ENCODE results near the gene EDN1.

EDN1 gene

GRCh38 chr6:12335717-12336116, 45.6 kb downstream of the EDN1 start:
- no peaks in the 10 kb centered on the region for H3K9me3 ChIP-seq (ENCODE audit: control insufficient read depth, low read length)
- no peaks in the 10 kb centered on the region for H3K27me3 ChIP-seq (ENCODE audit: control insufficient read depth, insufficient read depth, low read length)
- no peak overlapping the region for H3K4me3 ChIP-seq (ENCODE audit: low read length)
- H3K36me3 ChIP-seq (ENCODE audit: control insufficient read depth, insufficient read depth, low read length), result no peaks in the 10 kb centered on the region
- H3K9ac ChIP-seq (ENCODE audit: low read length), result no peak overlapping the region
- peaks cover 42% of the 10 kb centered on the region for H3K4me1 ChIP-seq (ENCODE audit: control insufficient read depth, insufficient read depth, low read length)

- H3K4me3 ChIP-seq (ENCODE audit: low read length), result no peak overlapping the region
- no peaks in the 10 kb centered on the region for H3K36me3 ChIP-seq (ENCODE audit: control insufficient read depth, insufficient read depth, low read length)
- H3K9ac ChIP-seq (ENCODE audit: low read length), result no peak overlapping the region
- H3K9me3 ChIP-seq (ENCODE audit: control insufficient read depth, low read length), result no peaks in the 10 kb centered on the region
- no peaks in the 10 kb centered on the region for H3K27me3 ChIP-seq (ENCODE audit: control insufficient read depth, insufficient read depth, low read length)
- peaks cover 39% of the 10 kb centered on the region for H3K4me1 ChIP-seq (ENCODE audit: control insufficient read depth, insufficient read depth, low read length)
Observed at GRCh38 chr6:12336121-12336971, 46.2 kb downstream of the EDN1 start.

- Histone ChIP-seq H3K9me3 (ENCODE audit: control insufficient read depth, low read length) (no peaks in the 10 kb centered on the region), H3K27me3 (ENCODE audit: control insufficient read depth, insufficient read depth, low read length) (no peaks in the 10 kb centered on the region), H3K4me3 (ENCODE audit: low read length) (no peak overlapping the region), H3K9ac (ENCODE audit: low read length) (no peak overlapping the region), H3K36me3 (ENCODE audit: control insufficient read depth, insufficient read depth, low read length) (no peaks in the 10 kb centered on the region), H3K4me1 (ENCODE audit: control insufficient read depth, insufficient read depth, low read length) (peaks cover 55% of the 10 kb centered on the region)
Observed at GRCh38 chr6:12339022-12339421, 48.9 kb downstream of the EDN1 start.

GRCh38 chr6:12339808-12340487, 49.8 kb downstream of the EDN1 start:
- Histone ChIP-seq H3K36me3 (ENCODE audit: control insufficient read depth, insufficient read depth, low read length) (no peaks in the 10 kb centered on the region), H3K4me3 (ENCODE audit: low read length) (no peak overlapping the region), H3K4me1 (ENCODE audit: control insufficient read depth, insufficient read depth, low read length) (peaks cover 54% of the 10 kb centered on the region), H3K9ac (ENCODE audit: low read length) (no peak overlapping the region), H3K27me3 (ENCODE audit: control insufficient read depth, insufficient read depth, low read length) (no peaks in the 10 kb centered on the region), H3K9me3 (ENCODE audit: control insufficient read depth, low read length) (no peaks in the 10 kb centered on the region)

GRCh38 chr6:12340488-12340818, 50.3 kb downstream of the EDN1 start:
- Histone ChIP-seq H3K27me3 (ENCODE audit: control insufficient read depth, insufficient read depth, low read length) (no peaks in the 10 kb centered on the region), H3K4me1 (ENCODE audit: control insufficient read depth, insufficient read depth, low read length) (peaks cover 54% of the 10 kb centered on the region), H3K4me3 (ENCODE audit: low read length) (no peak overlapping the region), H3K9ac (ENCODE audit: low read length) (no peak overlapping the region), H3K36me3 (ENCODE audit: control insufficient read depth, insufficient read depth, low read length) (no peaks in the 10 kb centered on the region), H3K9me3 (ENCODE audit: control insufficient read depth, low read length) (no peaks in the 10 kb centered on the region)

GRCh38 chr6:12342664-12343063, 52.5 kb downstream of the EDN1 start:
- Histone ChIP-seq H3K9ac (ENCODE audit: low read length) (no peak overlapping the region), H3K4me1 (ENCODE audit: control insufficient read depth, insufficient read depth, low read length) (peaks cover 48% of the 10 kb centered on the region), H3K4me3 (ENCODE audit: low read length) (no peak overlapping the region), H3K27me3 (ENCODE audit: control insufficient read depth, insufficient read depth, low read length) (no peaks in the 10 kb centered on the region), H3K9me3 (ENCODE audit: control insufficient read depth, low read length) (no peaks in the 10 kb centered on the region), H3K36me3 (ENCODE audit: control insufficient read depth, insufficient read depth, low read length) (no peaks in the 10 kb centered on the region)

GRCh38 chr6:12343122-12343439, 52.9 kb downstream of the EDN1 start:
- no peaks in the 10 kb centered on the region for H3K9me3 ChIP-seq (ENCODE audit: control insufficient read depth, low read length)
- peaks cover 48% of the 10 kb centered on the region for H3K4me1 ChIP-seq (ENCODE audit: control insufficient read depth, insufficient read depth, low read length)
- no peak overlapping the region for H3K4me3 ChIP-seq (ENCODE audit: low read length)
- H3K9ac ChIP-seq (ENCODE audit: low read length), result no peak overlapping the region
- H3K36me3 ChIP-seq (ENCODE audit: control insufficient read depth, insufficient read depth, low read length), result no peaks in the 10 kb centered on the region
- H3K27me3 ChIP-seq (ENCODE audit: control insufficient read depth, insufficient read depth, low read length), result no peaks in the 10 kb centered on the region

- H3K9ac ChIP-seq (ENCODE audit: low read length), result no peak overlapping the region
- H3K4me1 ChIP-seq (ENCODE audit: control insufficient read depth, insufficient read depth, low read length), result peaks cover 53% of the 10 kb centered on the region
- no peaks in the 10 kb centered on the region for H3K36me3 ChIP-seq (ENCODE audit: control insufficient read depth, insufficient read depth, low read length)
- no peaks in the 10 kb centered on the region for H3K9me3 ChIP-seq (ENCODE audit: control insufficient read depth, low read length)
- no peaks in the 10 kb centered on the region for H3K27me3 ChIP-seq (ENCODE audit: control insufficient read depth, insufficient read depth, low read length)
- H3K4me3 ChIP-seq (ENCODE audit: low read length), result no peak overlapping the region
Observed at GRCh38 chr6:12343440-12344162, 53.4 kb downstream of the EDN1 start.

GRCh38 chr6:12344296-12344695, 54.1 kb downstream of the EDN1 start:
- Histone ChIP-seq H3K9ac (ENCODE audit: low read length) (no peak overlapping the region), H3K36me3 (ENCODE audit: control insufficient read depth, insufficient read depth, low read length) (no peaks in the 10 kb centered on the region), H3K9me3 (ENCODE audit: control insufficient read depth, low read length) (no peaks in the 10 kb centered on the region), H3K4me1 (ENCODE audit: control insufficient read depth, insufficient read depth, low read length) (peaks cover 60% of the 10 kb centered on the region), H3K27me3 (ENCODE audit: control insufficient read depth, insufficient read depth, low read length) (no peaks in the 10 kb centered on the region), H3K4me3 (ENCODE audit: low read length) (no peak overlapping the region)

GRCh38 chr6:12344961-12345693, 55.0 kb downstream of the EDN1 start:
- Histone ChIP-seq H3K4me1 (ENCODE audit: control insufficient read depth, insufficient read depth, low read length) (peaks cover 67% of the 10 kb centered on the region), H3K9me3 (ENCODE audit: control insufficient read depth, low read length) (no peaks in the 10 kb centered on the region), H3K4me3 (ENCODE audit: low read length) (no peak overlapping the region), H3K9ac (ENCODE audit: low read length) (no peak overlapping the region), H3K36me3 (ENCODE audit: control insufficient read depth, insufficient read depth, low read length) (no peaks in the 10 kb centered on the region), H3K27me3 (ENCODE audit: control insufficient read depth, insufficient read depth, low read length) (no peaks in the 10 kb centered on the region)

GRCh38 chr6:12345694-12346058, 55.5 kb downstream of the EDN1 start:
- H3K27me3 ChIP-seq (ENCODE audit: control insufficient read depth, insufficient read depth, low read length), result no peaks in the 10 kb centered on the region
- no peaks in the 10 kb centered on the region for H3K36me3 ChIP-seq (ENCODE audit: control insufficient read depth, insufficient read depth, low read length)
- no peak overlapping the region for H3K4me3 ChIP-seq (ENCODE audit: low read length)
- peaks cover 72% of the 10 kb centered on the region for H3K4me1 ChIP-seq (ENCODE audit: control insufficient read depth, insufficient read depth, low read length)
- H3K9me3 ChIP-seq (ENCODE audit: control insufficient read depth, low read length), result no peaks in the 10 kb centered on the region
- no peak overlapping the region for H3K9ac ChIP-seq (ENCODE audit: low read length)
